ENCODE measurements around the gene SLC18B1. TPM values are rescaled to one million over a fixed set of nuclear protein-coding genes. Genes with fewer than 3 reads are reported as not detected.

Gene SLC18B1
- total RNA-seq, result 2.8 TPM
- long read RNA-seq, partial matches to known transcripts, result 0 of 1 reads
- long read RNA-seq, other reads (novel, unspliced or antisense), result 1 of 1 reads

- ATAC-seq (peak; percentile 84), DNase-seq (ENCODE audit: missing footprints) (peak; percentile 84)
- intact Hi-C loops (cut with DNase I), result no loop called here
These were observed at the start of gene SLC18B1 for GRCh38 chr6:132797951-132798868. SLC18B1 (minus strand) TSS chr6:132798637; CDS start chr6:132798456, 181 bp downstream.

- DNase-seq (ENCODE audit: missing footprints), result no peak
- intact Hi-C loops (cut with DNase I), result no loop called here
- no peak for ATAC-seq
These were observed 45.0 kb upstream of the SLC18B1 start for GRCh38 chr6:132843316-132844035.

DNA sequence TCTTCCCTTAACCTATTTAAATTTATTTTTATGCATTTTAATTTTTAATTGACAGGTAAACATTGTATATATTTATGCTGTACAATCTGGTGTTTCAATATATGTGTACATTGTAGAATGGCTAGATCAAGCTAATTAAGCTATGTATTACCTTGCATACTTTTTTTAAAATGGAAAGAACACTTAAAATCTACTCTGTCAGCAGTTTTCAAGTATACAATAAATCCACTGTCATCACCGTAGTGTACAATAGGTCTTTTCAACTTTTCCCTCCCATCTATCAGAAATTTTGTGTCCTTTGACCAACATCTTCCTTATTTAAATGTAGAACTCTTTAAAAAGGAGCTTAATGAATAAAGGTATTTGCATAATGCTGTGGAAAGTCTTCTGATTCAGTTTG is 43.5 kb upstream of the SLC18B1 start:
- DNase-seq (ENCODE audit: missing footprints), result no peak
- ATAC-seq, result no peak
- intact Hi-C loops (cut with DNase I), result no loop called here

DNA sequence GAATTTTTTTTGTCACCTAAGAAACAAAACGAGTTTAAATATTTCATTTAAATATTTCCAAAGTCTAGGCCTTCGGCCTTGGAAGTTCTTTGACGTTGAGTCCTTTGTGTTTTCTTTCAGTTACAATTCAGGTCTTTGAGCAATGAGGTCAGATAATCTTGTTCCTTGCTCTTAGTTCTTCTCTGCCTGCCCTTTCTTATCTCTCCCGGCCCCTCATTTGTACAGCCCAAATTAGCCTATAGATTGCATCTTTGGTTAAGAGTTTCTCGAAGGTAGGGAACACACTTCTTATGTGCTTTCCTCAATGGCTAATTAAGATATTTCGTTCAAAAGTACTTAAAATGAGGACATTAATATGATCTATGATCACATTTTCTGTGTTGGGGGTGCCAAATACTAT is 34.5 kb upstream of the SLC18B1 start:
- intact Hi-C loops (cut with DNase I), result loop anchor here (10.0 kb wide), 1 partner anchor 102 kb away; no protein-coding TSS in a partner anchor
- no peak for DNase-seq (ENCODE audit: missing footprints)
- ATAC-seq, result no peak

DNA sequence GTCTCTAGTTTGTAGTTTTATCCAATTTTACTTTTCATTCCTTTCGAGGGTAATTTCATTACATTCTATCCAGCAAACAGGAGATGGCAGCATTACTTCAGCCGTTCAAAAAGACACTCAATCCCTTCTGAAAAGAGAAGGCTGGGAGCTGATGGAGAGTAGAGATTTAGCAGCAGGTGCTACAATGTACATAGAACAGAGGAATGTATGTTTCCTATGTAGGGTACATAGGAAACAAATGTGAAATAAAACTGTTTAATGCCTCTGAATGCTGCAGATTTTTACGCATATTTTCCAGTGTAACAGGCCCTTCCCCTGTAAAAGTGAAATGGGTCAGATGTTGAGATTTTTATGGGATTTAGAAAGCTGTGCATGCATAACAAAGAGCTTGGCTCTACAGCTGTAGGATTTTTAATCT is 31.9 kb upstream of the SLC18B1 start:
- ATAC-seq, result no peak
- intact Hi-C loops (cut with DNase I), result loop anchor here (2.0 to 10.0 kb wide), 2 partner anchors 104 to 722 kb away; no protein-coding TSS in a partner anchor
- DNase-seq (ENCODE audit: missing footprints), result no peak

GRCh38 chr6:132820629-132821381 is 22.4 kb upstream of the SLC18B1 start:
- DNase-seq (ENCODE audit: missing footprints), result no peak
- ATAC-seq, result peak; percentile 24
- intact Hi-C loops (cut with DNase I), result no loop called here

- intact Hi-C loops (cut with DNase I), result no loop called here
- ATAC-seq (no peak), DNase-seq (ENCODE audit: missing footprints) (no peak)
These were observed 21.1 kb upstream of the SLC18B1 start for GRCh38 chr6:132819405-132820161.

DNA sequence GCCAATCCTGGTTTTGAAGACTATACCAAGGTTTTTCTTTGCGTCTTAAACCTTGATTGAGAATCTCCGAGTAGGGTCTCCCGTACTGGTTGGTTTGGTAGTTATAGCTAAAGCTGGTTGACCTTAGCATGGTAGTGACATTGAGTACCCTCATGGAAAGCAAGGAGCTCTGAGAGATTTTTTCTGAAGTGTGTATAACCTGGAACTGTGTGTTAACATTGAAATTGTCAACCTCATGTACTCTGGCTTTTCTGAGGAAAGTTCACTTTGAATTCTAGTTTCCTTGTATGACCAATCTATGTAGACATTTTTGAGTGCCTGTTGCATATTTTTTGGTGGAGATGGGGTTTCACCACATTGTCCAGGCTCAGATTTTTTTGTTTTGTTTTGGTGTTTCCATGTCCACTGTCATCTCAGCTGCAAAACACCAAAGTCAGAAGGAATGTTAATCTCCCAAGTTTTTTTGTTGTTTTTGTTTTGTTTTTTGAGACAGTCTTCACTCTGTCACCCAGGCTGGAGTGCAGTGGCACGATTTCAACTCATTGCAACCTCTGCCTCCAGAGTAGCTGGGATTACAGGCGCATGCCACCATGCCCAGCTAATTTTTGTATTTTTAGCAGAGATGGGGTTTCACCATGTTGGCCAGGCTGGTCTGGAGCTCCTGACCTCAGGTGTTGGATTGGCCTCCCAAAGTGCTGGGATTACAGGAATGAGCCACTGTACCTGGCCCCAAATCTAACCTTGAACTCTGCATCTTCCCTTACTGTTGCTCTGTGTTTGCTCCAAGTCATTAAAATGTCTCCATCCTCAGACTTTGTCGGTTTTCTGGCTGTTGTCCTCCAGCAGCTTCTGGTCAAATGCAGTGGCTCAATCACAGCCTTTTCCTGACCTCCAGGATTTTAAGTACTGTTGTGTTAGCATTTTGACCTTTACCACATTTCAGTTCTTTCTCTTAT is 20.2 kb upstream of the SLC18B1 start:
- ATAC-seq, result no peak
- no peak for DNase-seq (ENCODE audit: missing footprints)
- intact Hi-C loops (cut with DNase I), result no loop called here

GRCh38 chr6:132817554-132818403 is 19.3 kb upstream of the SLC18B1 start:
- ATAC-seq, result no peak
- DNase-seq (ENCODE audit: missing footprints), result no peak
- intact Hi-C loops (cut with DNase I), result no loop called here

DNA sequence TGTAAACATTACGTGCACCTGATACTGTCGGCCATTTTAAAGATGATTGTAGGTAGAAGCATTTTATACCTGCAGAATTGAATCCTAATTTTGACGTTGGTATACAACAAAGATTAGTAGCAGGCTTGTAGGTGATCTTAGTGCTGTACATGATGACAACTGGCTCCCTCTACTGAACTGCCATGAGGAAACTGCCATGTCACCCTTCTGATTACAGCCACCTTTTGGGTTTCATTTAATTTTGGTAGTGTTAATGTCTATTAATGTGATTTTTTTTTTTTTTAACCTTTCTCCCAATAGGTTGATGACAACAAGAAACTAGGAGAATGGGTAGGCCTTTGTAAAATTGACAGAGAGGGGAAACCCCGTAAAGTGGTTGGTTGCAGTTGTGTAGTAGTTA is 18.2 kb upstream of the SLC18B1 start:
- DNase-seq (ENCODE audit: missing footprints) (no peak), ATAC-seq (no peak)
- intact Hi-C loops (cut with DNase I), result no loop called here

GRCh38 chr6:132814716-132815570 is 16.5 kb upstream of the SLC18B1 start:
- intact Hi-C loops (cut with DNase I), result loop anchor here (5.0 kb wide), 2 partner anchors 303 to 1137 kb away; partner anchors contain the start of genes STX7 and TBPL1
- DNase-seq (ENCODE audit: missing footprints) (peak; percentile 68), ATAC-seq (peak; percentile 1)

- DNase-seq (ENCODE audit: missing footprints) (peak; percentile 72), ATAC-seq (peak; percentile 14)
- intact Hi-C loops (cut with DNase I), result loop anchor here (5.0 kb wide), 2 partner anchors 301 to 1139 kb away; partner anchors contain the start of genes STX7 and TBPL1
These were observed 14.9 kb upstream of the SLC18B1 start for GRCh38 chr6:132813173-132813856.

- DNase-seq (ENCODE audit: missing footprints) (no peak), ATAC-seq (no peak)
These were observed 14.3 kb upstream of the SLC18B1 start for GRCh38 chr6:132812756-132813172.

GRCh38 chr6:132812255-132812732 is 13.9 kb upstream of the SLC18B1 start:
- intact Hi-C loops (cut with DNase I), result loop anchor here (5.0 kb wide), 2 partner anchors 300 to 1140 kb away; partner anchors contain the start of genes STX7 and TBPL1
- DNase-seq (ENCODE audit: missing footprints) (no peak), ATAC-seq (no peak)

More at GRCh38 chr6:132812756-132813172, 14.3 kb upstream of the SLC18B1 start:
- intact Hi-C loops (cut with DNase I), result loop anchor here (5.0 kb wide), 2 partner anchors 300 to 1140 kb away; partner anchors contain the start of genes STX7 and TBPL1
